ENCODE data around the gene COL5A1. TPM values are rescaled to one million over a fixed set of nuclear protein-coding genes. Genes with fewer than 3 reads are reported as not detected.

Gene COL5A1
- polyA plus RNA-seq, 3 donors, result 0.01 TPM; not detected in 2

DNA sequence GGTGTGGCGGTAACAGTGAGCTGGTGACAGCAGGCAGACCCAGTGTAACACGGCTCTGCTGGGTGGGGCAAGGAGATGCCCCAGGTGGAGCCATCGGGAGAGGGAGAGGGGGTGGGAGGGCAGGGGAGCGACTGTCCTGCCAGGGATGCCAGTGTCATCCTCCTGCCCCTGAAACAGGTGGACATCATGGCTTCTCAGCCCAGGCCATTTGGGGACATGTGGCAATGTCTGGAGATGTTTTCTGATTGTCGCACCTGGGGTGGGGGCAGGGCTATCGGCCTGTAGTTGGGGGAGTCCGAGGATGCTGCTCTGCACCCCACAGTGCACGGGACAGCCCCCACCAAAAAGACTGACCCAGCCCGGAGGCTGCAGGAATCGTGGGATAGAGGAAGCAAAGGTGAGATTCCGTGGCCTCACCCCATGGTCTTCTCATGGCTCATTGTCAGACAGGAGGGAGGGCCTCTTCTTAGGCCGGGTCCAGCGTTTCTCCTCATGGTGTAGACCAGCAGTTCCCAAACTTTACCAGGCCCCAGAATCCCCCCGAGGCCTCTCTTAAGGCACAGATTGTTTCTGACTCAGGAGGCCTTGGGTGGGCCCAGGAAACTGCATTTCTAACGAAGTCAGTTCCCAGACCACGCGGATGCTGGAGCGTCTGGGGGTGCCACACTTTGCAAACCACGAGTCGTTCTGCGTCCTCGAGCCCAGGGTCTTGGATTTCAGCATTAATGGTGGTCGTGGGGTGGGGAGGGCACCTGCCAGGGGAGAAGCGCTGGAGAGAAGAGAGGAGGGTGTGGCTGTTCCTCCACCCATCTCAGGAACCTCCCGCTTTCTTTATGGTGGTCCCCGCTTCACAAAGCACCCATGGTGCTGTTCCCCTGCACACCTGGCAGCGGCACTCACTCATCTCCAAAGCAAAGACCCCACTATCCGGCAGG lies 11.0 kb downstream of the COL5A1 start:
- intact Hi-C loops (cut with micrococcal nuclease), result no loop called here
- Histone ChIP-seq H3K4me1 (ENCODE audit: control insufficient read depth in 1 of 2, insufficient read depth in 2 of 2, low read length in 2 of 2) (no peaks in the 10 kb centered on the region), H2AFZ (ENCODE audit: insufficient read depth, low read depth, low read length, poor library complexity, severe bottlenecking) (no peak overlapping the region), H3K9me3 (replicated peaks in 1 of 2; ENCODE audit: control insufficient read depth in 1 of 2, insufficient read depth in 1 of 2, low read length in 2 of 2) (no peaks in the 10 kb centered on the region), H3K79me2 (ENCODE audit: insufficient read depth, low read length) (no peaks in the 10 kb centered on the region), H3K4me3 (replicated peaks in 1 of 3; ENCODE audit: low read depth in 2 of 3, low read length in 3 of 3) (no peak overlapping the region), H3K4me2 (replicated peaks; ENCODE audit: extremely low read depth, low read length, poor library complexity, severe bottlenecking) (no peak overlapping the region), H4K20me1 (ENCODE audit: insufficient read depth, low read length) (no peaks in the 10 kb centered on the region), H3K36me3 (replicated peaks in 1 of 2; ENCODE audit: control insufficient read depth in 1 of 2, insufficient read depth in 2 of 2, low read length in 2 of 2) (no peaks in the 10 kb centered on the region), H3K27ac (ENCODE audit: low read depth in 1 of 2, low read length in 2 of 2) (no peak overlapping the region), H3K27me3 (ENCODE audit: control insufficient read depth in 2 of 2, insufficient read depth in 2 of 2, low read length in 2 of 2) (no peaks in the 10 kb centered on the region), H3K9ac (ENCODE audit: insufficient read depth, low read length, poor library complexity, severe bottlenecking) (no peak overlapping the region)
- WGBS (ENCODE audit: insufficient coverage), result 91% methylated on average over 16 of the region's 28 CpGs
- no peaks in the 10 kb centered on the region for H3K36me3 Mint-ChIP-seq
- TF ChIP-seq, protein P1, sequence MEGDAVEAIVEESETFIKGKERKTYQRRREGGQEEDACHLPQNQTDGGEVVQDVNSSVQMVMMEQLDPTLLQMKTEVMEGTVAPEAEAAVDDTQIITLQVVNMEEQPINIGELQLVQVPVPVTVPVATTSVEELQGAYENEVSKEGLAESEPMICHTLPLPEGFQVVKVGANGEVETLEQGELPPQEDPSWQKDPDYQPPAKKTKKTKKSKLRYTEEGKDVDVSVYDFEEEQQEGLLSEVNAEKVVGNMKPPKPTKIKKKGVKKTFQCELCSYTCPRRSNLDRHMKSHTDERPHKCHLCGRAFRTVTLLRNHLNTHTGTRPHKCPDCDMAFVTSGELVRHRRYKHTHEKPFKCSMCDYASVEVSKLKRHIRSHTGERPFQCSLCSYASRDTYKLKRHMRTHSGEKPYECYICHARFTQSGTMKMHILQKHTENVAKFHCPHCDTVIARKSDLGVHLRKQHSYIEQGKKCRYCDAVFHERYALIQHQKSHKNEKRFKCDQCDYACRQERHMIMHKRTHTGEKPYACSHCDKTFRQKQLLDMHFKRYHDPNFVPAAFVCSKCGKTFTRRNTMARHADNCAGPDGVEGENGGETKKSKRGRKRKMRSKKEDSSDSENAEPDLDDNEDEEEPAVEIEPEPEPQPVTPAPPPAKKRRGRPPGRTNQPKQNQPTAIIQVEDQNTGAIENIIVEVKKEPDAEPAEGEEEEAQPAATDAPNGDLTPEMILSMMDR (IDR thresholded peaks at IDR 0.05), result no peak
- peaks cover 0 to 1% (median 0%) of the 10 kb centered on the region in 7 donors for H3K9me3 Mint-ChIP-seq
- DNase-seq, result no peak
- H3K27me3 Mint-ChIP-seq (ENCODE audit: low read depth in 3 of 3), result peaks cover 0 to 8% (median 3%) of the 10 kb centered on the region in 3 donors
- H3K4me3 Mint-ChIP-seq, result no peak overlapping the region
- no peaks in the 10 kb centered on the region for H3K4me1 Mint-ChIP-seq
- H3K27ac Mint-ChIP-seq, result no peak overlapping the region

DNA sequence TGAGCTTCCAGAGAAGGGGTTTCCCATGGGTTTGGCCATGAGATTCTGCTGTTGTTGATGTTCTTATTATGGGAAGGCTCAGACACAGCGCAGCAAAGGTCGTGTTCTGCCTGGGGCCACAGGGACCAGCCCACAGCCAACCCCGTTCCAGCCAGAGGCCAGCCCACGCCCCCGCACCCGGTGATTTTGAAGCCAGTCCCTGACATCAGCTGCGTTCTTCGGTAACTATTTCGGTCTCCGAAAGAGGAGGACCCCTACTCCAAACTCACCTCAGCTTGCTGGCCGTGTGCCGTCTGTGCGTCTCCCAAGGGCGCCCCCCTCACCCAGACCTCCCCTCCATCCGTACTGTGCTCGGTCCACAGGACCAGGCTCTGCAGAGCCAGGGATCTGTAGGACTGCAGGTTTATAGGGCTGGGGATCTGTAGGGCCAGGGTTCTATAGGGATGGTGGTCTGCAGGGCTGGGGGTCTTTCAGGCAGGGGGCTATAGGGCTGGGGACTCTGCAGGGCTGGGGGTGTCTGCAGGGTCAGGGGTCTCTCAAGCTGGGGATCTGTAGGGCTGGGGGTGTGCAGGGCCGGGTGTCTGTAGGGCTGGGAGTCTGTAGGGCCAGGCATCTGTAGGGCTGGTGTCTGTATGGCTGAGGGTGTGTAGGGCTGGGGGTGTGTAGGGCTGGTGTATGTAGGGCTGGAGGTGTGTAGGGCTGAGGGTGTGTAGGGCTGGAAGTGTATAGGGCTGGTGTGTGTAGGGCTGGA lies 11.8 kb downstream of the COL5A1 start:
- Histone ChIP-seq H3K4me3 (replicated peaks in 1 of 3; ENCODE audit: low read depth in 2 of 3, low read length in 3 of 3) (no peak overlapping the region), H3K27me3 (ENCODE audit: control insufficient read depth in 2 of 2, insufficient read depth in 2 of 2, low read length in 2 of 2) (no peaks in the 10 kb centered on the region), H3K4me1 (ENCODE audit: control insufficient read depth in 1 of 2, insufficient read depth in 2 of 2, low read length in 2 of 2) (no peaks in the 10 kb centered on the region), H3K9ac (ENCODE audit: insufficient read depth, low read length, poor library complexity, severe bottlenecking) (no peak overlapping the region), H3K9me3 (replicated peaks in 1 of 2; ENCODE audit: control insufficient read depth in 1 of 2, insufficient read depth in 1 of 2, low read length in 2 of 2) (no peaks in the 10 kb centered on the region), H3K79me2 (ENCODE audit: insufficient read depth, low read length) (no peaks in the 10 kb centered on the region), H3K36me3 (replicated peaks in 1 of 2; ENCODE audit: control insufficient read depth in 1 of 2, insufficient read depth in 2 of 2, low read length in 2 of 2) (no peaks in the 10 kb centered on the region), H4K20me1 (ENCODE audit: insufficient read depth, low read length) (no peaks in the 10 kb centered on the region), H3K4me2 (replicated peaks; ENCODE audit: extremely low read depth, low read length, poor library complexity, severe bottlenecking) (no peak overlapping the region), H3K27ac (ENCODE audit: low read depth in 1 of 2, low read length in 2 of 2) (no peak overlapping the region), H2AFZ (ENCODE audit: insufficient read depth, low read depth, low read length, poor library complexity, severe bottlenecking) (no peak overlapping the region)
- no peaks in the 10 kb centered on the region for H3K36me3 Mint-ChIP-seq
- TF ChIP-seq, protein P1 (IDR thresholded peaks at IDR 0.05), result no peak
- H3K4me3 Mint-ChIP-seq, result no peak overlapping the region
- intact Hi-C loops (cut with micrococcal nuclease), result no loop called here
- no peak for DNase-seq
- peaks cover 0 to 1% (median 0%) of the 10 kb centered on the region in 7 donors for H3K9me3 Mint-ChIP-seq
- H3K4me1 Mint-ChIP-seq, result no peaks in the 10 kb centered on the region
- no peak overlapping the region for H3K27ac Mint-ChIP-seq
- peaks cover 0 to 8% (median 3%) of the 10 kb centered on the region in 3 donors for H3K27me3 Mint-ChIP-seq (ENCODE audit: low read depth in 3 of 3)
- WGBS (ENCODE audit: insufficient coverage), result 97% methylated on average over 10 of the region's 17 CpGs

Data from CD14-positive monocyte (primary cell).